Posterior vena cava (tissue), 2 donors: ENCODE data around the gene C12orf76. TPM values are rescaled to one million over a fixed set of nuclear protein-coding genes. Genes with fewer than 3 reads are reported as not detected.

Experiments
- DNase-seq: peaks from one replicate; pipeline ENCODE4 v3.0.0-alpha.2; 2020; ENCODE audit warnings: low spot score
- intact Hi-C, 2 donors: fragments of 100-400 bp; cut with DNase I; formaldehyde crosslinking; loops; one replicate each; pipeline versions ENCODE4 v1.14.1 to v1.14.2; 2022 to 2023
- total RNA-seq, 2 donors: library from RNA; stranded (reverse); fragmentation: NEBNext Ultra II Directional; extraction: Animal tissue kit (Norgen Biotek cat#: 25700); gene quantifications; one replicate each; pipeline ENCODE4 v1.2.1, GENCODE V29; 2021
- donor health status: DM: yes; HTN: yes; CAD: no.
- donor health status: DM: yes; HTN: yes; CAD: no.

C12orf76 gene
- total RNA-seq, 2 donors from 2014 or later = 6.7 to 9.2 TPM

DNA sequence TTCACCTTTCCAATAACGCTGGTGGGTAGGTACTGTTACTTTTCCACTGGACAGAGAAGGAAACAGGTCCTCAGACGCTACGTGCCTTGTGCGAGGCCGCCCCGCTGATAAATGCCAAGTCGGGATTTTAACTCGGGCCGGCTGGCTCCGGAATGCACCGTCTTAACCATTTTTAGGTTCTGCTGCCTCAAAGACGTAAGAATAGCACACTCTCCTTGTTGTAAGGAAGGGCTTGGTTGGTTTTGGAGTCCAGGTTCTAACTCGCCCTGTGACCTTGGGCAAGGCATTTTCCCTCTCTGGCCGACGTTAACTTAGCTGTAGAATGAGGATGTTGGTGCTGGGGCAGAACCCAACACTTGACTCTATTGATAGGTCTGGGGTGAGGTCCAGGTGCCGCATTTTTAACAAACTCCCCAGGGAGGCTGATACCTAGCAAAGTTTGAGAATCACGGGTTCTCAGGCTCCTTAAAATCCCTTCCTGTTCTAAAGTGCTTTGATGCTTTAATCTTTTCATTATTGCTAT lies 48.3 kb downstream of the C12orf76 start:
- DNase-seq = peak; percentile 84
- intact Hi-C loops = loop anchor here in 1 of 2 donors (5.0 kb wide), 1 partner anchor 493 kb away; no protein-coding TSS in a partner anchor

DNA sequence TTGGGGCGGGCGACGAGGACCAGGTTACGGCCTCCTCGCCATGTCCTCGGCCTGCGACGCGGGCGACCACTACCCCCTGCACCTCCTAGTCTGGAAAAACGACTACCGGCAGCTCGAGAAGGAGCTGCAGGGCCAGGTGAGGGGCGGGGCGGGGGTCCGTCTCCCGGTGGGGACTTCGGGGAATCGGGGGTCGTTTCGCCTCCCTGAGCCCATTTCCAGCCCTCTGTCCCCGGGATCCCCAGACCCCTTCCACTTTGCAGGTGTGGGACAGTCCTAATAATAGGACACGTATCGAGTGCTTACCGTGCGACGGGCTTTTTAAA lies 48.7 kb downstream of the C12orf76 start:
- DNase-seq = no peak
- intact Hi-C loops = loop anchor here in 1 of 2 donors (5.0 kb wide), 1 partner anchor 492 kb away; no protein-coding TSS in a partner anchor

GRCh38 chr12:109998904-109999648 lies 49.2 kb downstream of the C12orf76 start, which contains the start of gene ANKRD13A:
Gene ANKRD13A (plus strand): TSS chr12:109999430. CDS start chr12:109999689, 259 bp downstream.
- intact Hi-C loops = loop anchor here in 1 of 2 donors (5.0 kb wide), 1 partner anchor 492 kb away; no protein-coding TSS in a partner anchor
- DNase-seq = peak; percentile 97

- DNase-seq = no peak
- intact Hi-C loops = loop anchor here in 1 of 2 donors (5.0 kb wide), 1 partner anchor 491 kb away; no protein-coding TSS in a partner anchor
These were observed 50.0 kb downstream of the C12orf76 start for GRCh38 chr12:109998241-109998903.

GRCh38 chr12:109997393-109997792 lies 50.9 kb downstream of the C12orf76 start:
- no peak for DNase-seq
- intact Hi-C loops = loop anchor here in 1 of 2 donors (5.0 kb wide), 1 partner anchor 490 kb away; no protein-coding TSS in a partner anchor

DNA sequence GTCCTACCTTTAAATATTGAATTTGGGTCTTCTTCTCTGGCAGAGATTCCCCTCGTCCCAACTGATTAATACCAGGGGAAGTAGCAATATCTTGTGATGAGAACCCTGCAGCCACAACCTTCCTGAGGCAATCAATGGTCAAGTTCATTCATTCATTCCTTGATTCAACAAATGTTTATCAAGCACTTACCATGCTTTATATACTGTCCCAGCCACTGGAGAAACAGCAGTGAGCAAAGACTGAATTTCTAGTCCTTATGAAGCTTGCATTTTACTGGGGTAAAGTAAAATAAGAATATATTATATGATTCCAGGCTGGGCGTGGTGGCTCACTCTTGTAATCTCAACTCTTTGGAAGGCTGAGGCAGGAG lies 51.9 kb downstream of the C12orf76 start:
- no peak for DNase-seq
- intact Hi-C loops = loop anchor here in 1 of 2 donors (5.0 kb wide), 1 partner anchor 489 kb away; no protein-coding TSS in a partner anchor

- intact Hi-C loops = loop anchor here in 1 of 2 donors (5.0 kb wide), 1 partner anchor 489 kb away; no protein-coding TSS in a partner anchor
- peak; percentile 98 for DNase-seq
These were observed 52.4 kb downstream of the C12orf76 start, which contains the start of gene GIT2 for GRCh38 chr12:109995686-109996482. Gene GIT2 (minus strand): TSS chr12:109996368. CDS start chr12:109996224, 144 bp downstream.

GRCh38 chr12:109995361-109995685 lies 53.0 kb downstream of the C12orf76 start:
- no peak for DNase-seq

DNA sequence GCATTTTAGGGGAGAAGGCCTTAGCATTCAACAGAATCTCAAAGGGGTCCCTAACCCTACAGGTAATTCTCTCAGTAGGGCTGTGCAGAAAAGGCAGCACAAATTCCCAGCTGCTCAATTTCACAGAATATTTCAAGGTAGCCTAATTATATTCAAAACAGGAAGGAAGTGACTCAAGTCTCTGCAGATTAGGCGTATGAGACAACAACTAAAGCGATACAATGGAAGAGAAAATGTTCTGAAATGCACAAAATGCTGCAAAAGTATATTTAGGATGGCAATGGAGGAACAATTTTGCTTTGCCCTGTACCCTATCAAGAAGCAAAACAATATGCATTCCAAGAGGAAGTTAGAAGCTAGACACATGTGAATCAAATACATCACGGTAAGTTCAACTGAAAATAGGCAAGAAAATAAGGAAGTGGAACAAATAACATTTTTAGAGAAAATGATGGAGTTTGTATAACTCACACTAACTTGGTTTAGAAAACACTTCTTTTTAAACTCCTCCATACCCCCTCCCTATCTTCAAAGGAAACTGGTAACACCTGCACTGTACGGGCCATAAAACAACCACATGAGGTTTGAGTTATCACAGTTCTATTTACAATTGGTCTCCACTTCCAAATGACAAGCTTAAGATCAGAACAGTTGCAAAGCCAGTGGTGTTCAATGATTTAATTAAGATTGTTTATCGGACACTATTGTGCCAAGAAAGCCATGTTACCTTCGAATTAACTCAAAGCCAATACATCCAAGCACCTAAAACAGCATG lies 53.7 kb downstream of the C12orf76 start:
- DNase-seq = no peak
- intact Hi-C loops = loop anchor here in 1 of 2 donors (5.0 kb wide), 2 partner anchors 487 to 1408 kb away; no protein-coding TSS in a partner anchor

More at GRCh38 chr12:109995361-109995685, 53.0 kb downstream of the C12orf76 start:
- intact Hi-C loops = loop anchor here in 1 of 2 donors (5.0 kb wide), 1 partner anchor 488 kb away; no protein-coding TSS in a partner anchor

- intact Hi-C loops = loop anchor here in 1 of 2 donors (5.0 kb wide), 1 partner anchor 1409 kb away; no protein-coding TSS in a partner anchor
- DNase-seq = no peak
These were observed 55.2 kb downstream of the C12orf76 start for GRCh38 chr12:109993091-109993490.

- no peak for DNase-seq
- intact Hi-C loops = loop anchor here in 1 of 2 donors (5.0 kb wide), 1 partner anchor 1411 kb away; no protein-coding TSS in a partner anchor
These were observed 56.7 kb downstream of the C12orf76 start for GRCh38 chr12:109991586-109991985.

Other genes with a start within 250 kb of the C12orf76 start
- gene TRPV4, start 215.1 kb downstream of the C12orf76 start, total RNA-seq = 1 to 10 TPM; 1.1 to 2.0 TPM
- gene GLTP, start 168.0 kb downstream of the C12orf76 start, total RNA-seq = 10 to 100 TPM; 34.9 to 36.4 TPM
- 10 to 100 TPM in 1 of 2 donors, 1 to 10 TPM in 1; 9.3 to 13.8 TPM for gene TCHP, start 148.2 kb downstream of the C12orf76 start, total RNA-seq
- gene GIT2, start 52.2 kb downstream of the C12orf76 start, total RNA-seq = 10 to 100 TPM; 44.9 to 48.0 TPM
- 10 to 100 TPM; 54.0 to 55.2 TPM for gene ANKRD13A, start 49.1 kb downstream of the C12orf76 start, total RNA-seq
- 10 to 100 TPM; 15.0 to 19.2 TPM for gene IFT81, start 75.8 kb upstream of the C12orf76 start, total RNA-seq
- 100 to 1,000 TPM; 222 to 263 TPM for gene ATP2A2, start 232.7 kb upstream of the C12orf76 start, total RNA-seq